Activated T-helper 1 cell treated with anti-CD3 and anti-CD28 coated beads, Interleukin-12 subunit alpha, Interleukin-12 subunit beta, Interleukin-2, Interleukin-4 antibody, amounts not matched to agents 30 ng/mL and 10 ng/mL and 1 ng/mL, durations not matched to agents 14 hours and 24 hours and 36 hours (primary cell): ENCODE results near the gene TBXA2R. TPM values are rescaled to one million over a fixed set of nuclear protein-coding genes. Genes with fewer than 3 reads are reported as not detected.

ENCODE experiments used
- DNase-seq: peaks from one replicate; pipeline ENCODE4 v3.0.0; 2021; ENCODE audit warnings: low spot score
- H3K27ac Mint-ChIP-seq: one replicate; pipeline ENCODE4 v1.8.0; 2021; ENCODE audit warnings: mild to moderate bottlenecking, mixed read lengths
- H3K27me3 Mint-ChIP-seq: one replicate; pipeline ENCODE4 v1.8.0; 2022; ENCODE audit warnings: mild to moderate bottlenecking, moderate library complexity, mixed read lengths; ENCODE audit not compliant: insufficient read depth
- H3K36me3 Mint-ChIP-seq: one replicate; pipeline ENCODE4 v1.8.0; 2021; ENCODE audit warnings: low read depth, mixed read lengths
- H3K4me1 Mint-ChIP-seq: one replicate; pipeline ENCODE4 v1.8.0; 2021; ENCODE audit warnings: low read depth, mixed read lengths
- H3K4me3 Mint-ChIP-seq: one replicate; pipeline ENCODE4 v1.8.0; 2021; ENCODE audit warnings: mild to moderate bottlenecking, moderate library complexity, mixed read lengths
- H3K9me3 Mint-ChIP-seq: one replicate; pipeline ENCODE4 v1.8.0; 2021; ENCODE audit warnings: mixed read lengths
- intact Hi-C: fragments of 100-400 bp; cut with micrococcal nuclease; formaldehyde crosslinking; loops from one replicate; pipeline ENCODE4 v1.15.1; 2024
- total RNA-seq: library from RNA; stranded (reverse); gene quantifications from 2 replicates; pipeline ENCODE4 v1.2.3, GENCODE V29; 2022

TBXA2R gene
- total RNA-seq, 1 donor from 2014 or later = 1.0 TPM

- Mint-ChIP-seq H3K9me3 (no peaks in the 10 kb centered on the region), H3K27me3 (no peaks in the 10 kb centered on the region), H3K4me1 (peaks cover 9% of the 10 kb centered on the region), H3K4me3 (no peak overlapping the region), H3K27ac (no peak overlapping the region), H3K36me3 (peaks cover 3% of the 10 kb centered on the region)
- intact Hi-C loops = loop anchor here (10.0 kb wide), 1 partner anchor 1196 kb away; the partner anchor contains the start of gene TIMM13
- no peak for DNase-seq
These were observed 14.3 kb upstream of the TBXA2R start for GRCh38 chr19:3620817-3621547.

GRCh38 chr19:3620145-3620816, 13.6 kb upstream of the TBXA2R start:
- Mint-ChIP-seq H3K9me3 (no peaks in the 10 kb centered on the region), H3K4me1 (peaks cover 6% of the 10 kb centered on the region), H3K4me3 (no peak overlapping the region), H3K27me3 (no peaks in the 10 kb centered on the region), H3K27ac (no peak overlapping the region), H3K36me3 (peaks cover 3% of the 10 kb centered on the region)
- DNase-seq = no peak
- intact Hi-C loops = loop anchor here (10.0 kb wide), 1 partner anchor 1195 kb away; the partner anchor contains the start of gene TIMM13

- Mint-ChIP-seq H3K27me3 (no peaks in the 10 kb centered on the region), H3K4me3 (no peak overlapping the region), H3K27ac (no peak overlapping the region), H3K9me3 (no peaks in the 10 kb centered on the region), H3K4me1 (peaks cover 6% of the 10 kb centered on the region), H3K36me3 (peaks cover 3% of the 10 kb centered on the region)
- intact Hi-C loops = loop anchor here (10.0 kb wide), 1 partner anchor 1195 kb away; the partner anchor contains the start of gene TIMM13
- DNase-seq = no peak
These were observed 12.9 kb upstream of the TBXA2R start for GRCh38 chr19:3619631-3620012.

- Mint-ChIP-seq H3K27me3 (no peaks in the 10 kb centered on the region), H3K4me3 (no peak overlapping the region), H3K36me3 (peaks cover 3% of the 10 kb centered on the region), H3K9me3 (no peaks in the 10 kb centered on the region), H3K4me1 (peaks cover 6% of the 10 kb centered on the region), H3K27ac (no peak overlapping the region)
- intact Hi-C loops = no loop called here
- DNase-seq = no peak
These were observed 12.3 kb upstream of the TBXA2R start for GRCh38 chr19:3618811-3619630.

GRCh38 chr19:3618144-3618810, 11.6 kb upstream of the TBXA2R start:
- intact Hi-C loops = no loop called here
- Mint-ChIP-seq H3K27ac (no peak overlapping the region), H3K36me3 (peaks cover 3% of the 10 kb centered on the region), H3K4me1 (peaks cover 6% of the 10 kb centered on the region), H3K4me3 (no peak overlapping the region), H3K27me3 (no peaks in the 10 kb centered on the region), H3K9me3 (no peaks in the 10 kb centered on the region)
- peak; percentile 29 for DNase-seq

GRCh38 chr19:3617463-3617862, 10.8 kb upstream of the TBXA2R start:
- Mint-ChIP-seq H3K9me3 (no peaks in the 10 kb centered on the region), H3K27ac (no peak overlapping the region), H3K27me3 (no peaks in the 10 kb centered on the region)

GRCh38 chr19:3615524-3616135, 9.0 kb upstream of the TBXA2R start:
- intact Hi-C loops = no loop called here
- H3K4me1 Mint-ChIP-seq = peaks cover 6% of the 10 kb centered on the region

More at GRCh38 chr19:3617463-3617862, 10.8 kb upstream of the TBXA2R start:
- Mint-ChIP-seq H3K4me3 (no peak overlapping the region), H3K36me3 (peaks cover 3% of the 10 kb centered on the region), H3K4me1 (peaks cover 6% of the 10 kb centered on the region)
- intact Hi-C loops = no loop called here
- DNase-seq = no peak

GRCh38 chr19:3614858-3615505, 8.3 kb upstream of the TBXA2R start:
- Mint-ChIP-seq H3K27ac (no peak overlapping the region), H3K36me3 (peaks cover 3% of the 10 kb centered on the region), H3K27me3 (no peaks in the 10 kb centered on the region), H3K4me3 (no peak overlapping the region), H3K9me3 (no peaks in the 10 kb centered on the region), H3K4me1 (peaks cover 6% of the 10 kb centered on the region)
- no peak for DNase-seq
- intact Hi-C loops = no loop called here

More at GRCh38 chr19:3615524-3616135, 9.0 kb upstream of the TBXA2R start:
- Mint-ChIP-seq H3K4me3 (no peak overlapping the region), H3K9me3 (no peaks in the 10 kb centered on the region), H3K27ac (no peak overlapping the region), H3K27me3 (no peaks in the 10 kb centered on the region), H3K36me3 (peaks cover 3% of the 10 kb centered on the region)
- DNase-seq = no peak

- Mint-ChIP-seq H3K36me3 (peaks cover 3% of the 10 kb centered on the region), H3K4me3 (no peak overlapping the region), H3K4me1 (peaks cover 6% of the 10 kb centered on the region), H3K27me3 (no peaks in the 10 kb centered on the region), H3K27ac (no peak overlapping the region), H3K9me3 (no peaks in the 10 kb centered on the region)
- DNase-seq = no peak
- intact Hi-C loops = no loop called here
These were observed 7.4 kb upstream of the TBXA2R start for GRCh38 chr19:3613818-3614661.

GRCh38 chr19:3612901-3613741, 6.4 kb upstream of the TBXA2R start:
- no peaks in the 10 kb centered on the region for H3K9me3 Mint-ChIP-seq
- peaks cover 9% of the 10 kb centered on the region for H3K4me1 Mint-ChIP-seq
- no peak overlapping the region for H3K4me3 Mint-ChIP-seq
- no peaks in the 10 kb centered on the region for H3K27me3 Mint-ChIP-seq
- H3K27ac Mint-ChIP-seq = no peak overlapping the region
- intact Hi-C loops = no loop called here
- H3K36me3 Mint-ChIP-seq = peaks cover 3% of the 10 kb centered on the region
- DNase-seq = no peak
